ENCODE measurements around the gene DMRTB1. TPM values are rescaled to one million over a fixed set of nuclear protein-coding genes. Genes with fewer than 3 reads are reported as not detected.

The DMRTB1 gene
- total and polyA plus RNA-seq, 2 of the 8 experiments (the other 6 are each of a cell fraction or from before 2014, with no cell fraction given) = 0.06 to 0.35 TPM

DNA sequence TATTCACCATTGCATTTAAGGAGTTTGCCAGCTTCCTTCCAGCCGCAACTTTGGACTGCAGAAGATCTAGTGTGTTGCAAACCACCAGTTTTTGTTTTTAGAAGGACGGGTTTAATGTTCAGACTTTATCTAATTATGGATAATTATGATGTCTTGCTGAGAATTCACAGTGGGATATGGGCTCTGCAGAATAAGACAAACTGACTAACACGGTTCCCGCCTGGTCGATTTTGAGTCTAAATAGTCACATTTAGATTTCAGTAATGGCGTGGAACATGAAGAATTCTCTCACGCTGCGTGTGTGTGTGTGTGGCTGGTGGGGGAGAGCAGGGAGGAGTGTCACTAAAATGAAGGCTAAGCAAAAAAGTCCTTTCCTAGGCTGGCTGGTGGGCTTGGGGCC is 48.5 kb upstream of the DMRTB1 start (continued):
- TF ChIP-seq, protein P1, sequence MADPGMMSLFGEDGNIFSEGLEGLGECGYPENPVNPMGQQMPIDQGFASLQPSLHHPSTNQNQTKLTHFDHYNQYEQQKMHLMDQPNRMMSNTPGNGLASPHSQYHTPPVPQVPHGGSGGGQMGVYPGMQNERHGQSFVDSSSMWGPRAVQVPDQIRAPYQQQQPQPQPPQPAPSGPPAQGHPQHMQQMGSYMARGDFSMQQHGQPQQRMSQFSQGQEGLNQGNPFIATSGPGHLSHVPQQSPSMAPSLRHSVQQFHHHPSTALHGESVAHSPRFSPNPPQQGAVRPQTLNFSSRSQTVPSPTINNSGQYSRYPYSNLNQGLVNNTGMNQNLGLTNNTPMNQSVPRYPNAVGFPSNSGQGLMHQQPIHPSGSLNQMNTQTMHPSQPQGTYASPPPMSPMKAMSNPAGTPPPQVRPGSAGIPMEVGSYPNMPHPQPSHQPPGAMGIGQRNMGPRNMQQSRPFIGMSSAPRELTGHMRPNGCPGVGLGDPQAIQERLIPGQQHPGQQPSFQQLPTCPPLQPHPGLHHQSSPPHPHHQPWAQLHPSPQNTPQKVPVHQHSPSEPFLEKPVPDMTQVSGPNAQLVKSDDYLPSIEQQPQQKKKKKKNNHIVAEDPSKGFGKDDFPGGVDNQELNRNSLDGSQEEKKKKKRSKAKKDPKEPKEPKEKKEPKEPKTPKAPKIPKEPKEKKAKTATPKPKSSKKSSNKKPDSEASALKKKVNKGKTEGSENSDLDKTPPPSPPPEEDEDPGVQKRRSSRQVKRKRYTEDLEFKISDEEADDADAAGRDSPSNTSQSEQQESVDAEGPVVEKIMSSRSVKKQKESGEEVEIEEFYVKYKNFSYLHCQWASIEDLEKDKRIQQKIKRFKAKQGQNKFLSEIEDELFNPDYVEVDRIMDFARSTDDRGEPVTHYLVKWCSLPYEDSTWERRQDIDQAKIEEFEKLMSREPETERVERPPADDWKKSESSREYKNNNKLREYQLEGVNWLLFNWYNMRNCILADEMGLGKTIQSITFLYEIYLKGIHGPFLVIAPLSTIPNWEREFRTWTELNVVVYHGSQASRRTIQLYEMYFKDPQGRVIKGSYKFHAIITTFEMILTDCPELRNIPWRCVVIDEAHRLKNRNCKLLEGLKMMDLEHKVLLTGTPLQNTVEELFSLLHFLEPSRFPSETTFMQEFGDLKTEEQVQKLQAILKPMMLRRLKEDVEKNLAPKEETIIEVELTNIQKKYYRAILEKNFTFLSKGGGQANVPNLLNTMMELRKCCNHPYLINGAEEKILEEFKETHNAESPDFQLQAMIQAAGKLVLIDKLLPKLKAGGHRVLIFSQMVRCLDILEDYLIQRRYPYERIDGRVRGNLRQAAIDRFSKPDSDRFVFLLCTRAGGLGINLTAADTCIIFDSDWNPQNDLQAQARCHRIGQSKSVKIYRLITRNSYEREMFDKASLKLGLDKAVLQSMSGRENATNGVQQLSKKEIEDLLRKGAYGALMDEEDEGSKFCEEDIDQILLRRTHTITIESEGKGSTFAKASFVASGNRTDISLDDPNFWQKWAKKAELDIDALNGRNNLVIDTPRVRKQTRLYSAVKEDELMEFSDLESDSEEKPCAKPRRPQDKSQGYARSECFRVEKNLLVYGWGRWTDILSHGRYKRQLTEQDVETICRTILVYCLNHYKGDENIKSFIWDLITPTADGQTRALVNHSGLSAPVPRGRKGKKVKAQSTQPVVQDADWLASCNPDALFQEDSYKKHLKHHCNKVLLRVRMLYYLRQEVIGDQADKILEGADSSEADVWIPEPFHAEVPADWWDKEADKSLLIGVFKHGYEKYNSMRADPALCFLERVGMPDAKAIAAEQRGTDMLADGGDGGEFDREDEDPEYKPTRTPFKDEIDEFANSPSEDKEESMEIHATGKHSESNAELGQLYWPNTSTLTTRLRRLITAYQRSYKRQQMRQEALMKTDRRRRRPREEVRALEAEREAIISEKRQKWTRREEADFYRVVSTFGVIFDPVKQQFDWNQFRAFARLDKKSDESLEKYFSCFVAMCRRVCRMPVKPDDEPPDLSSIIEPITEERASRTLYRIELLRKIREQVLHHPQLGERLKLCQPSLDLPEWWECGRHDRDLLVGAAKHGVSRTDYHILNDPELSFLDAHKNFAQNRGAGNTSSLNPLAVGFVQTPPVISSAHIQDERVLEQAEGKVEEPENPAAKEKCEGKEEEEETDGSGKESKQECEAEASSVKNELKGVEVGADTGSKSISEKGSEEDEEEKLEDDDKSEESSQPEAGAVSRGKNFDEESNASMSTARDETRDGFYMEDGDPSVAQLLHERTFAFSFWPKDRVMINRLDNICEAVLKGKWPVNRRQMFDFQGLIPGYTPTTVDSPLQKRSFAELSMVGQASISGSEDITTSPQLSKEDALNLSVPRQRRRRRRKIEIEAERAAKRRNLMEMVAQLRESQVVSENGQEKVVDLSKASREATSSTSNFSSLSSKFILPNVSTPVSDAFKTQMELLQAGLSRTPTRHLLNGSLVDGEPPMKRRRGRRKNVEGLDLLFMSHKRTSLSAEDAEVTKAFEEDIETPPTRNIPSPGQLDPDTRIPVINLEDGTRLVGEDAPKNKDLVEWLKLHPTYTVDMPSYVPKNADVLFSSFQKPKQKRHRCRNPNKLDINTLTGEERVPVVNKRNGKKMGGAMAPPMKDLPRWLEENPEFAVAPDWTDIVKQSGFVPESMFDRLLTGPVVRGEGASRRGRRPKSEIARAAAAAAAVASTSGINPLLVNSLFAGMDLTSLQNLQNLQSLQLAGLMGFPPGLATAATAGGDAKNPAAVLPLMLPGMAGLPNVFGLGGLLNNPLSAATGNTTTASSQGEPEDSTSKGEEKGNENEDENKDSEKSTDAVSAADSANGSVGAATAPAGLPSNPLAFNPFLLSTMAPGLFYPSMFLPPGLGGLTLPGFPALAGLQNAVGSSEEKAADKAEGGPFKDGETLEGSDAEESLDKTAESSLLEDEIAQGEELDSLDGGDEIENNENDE (IDR thresholded peaks at IDR 0.05; ENCODE audit: insufficient replicate concordance, low read length) = no peak
